Osteocyte (in vitro differentiated cells): ENCODE measurements around the gene MAST1. TPM values are rescaled to one million over a fixed set of nuclear protein-coding genes. Genes with fewer than 3 reads are reported as not detected.

ENCODE experiments used
- DNase-seq: peaks from one replicate; pipeline ENCODE4 v3.0.0; 2021; ENCODE audit warnings: mixed read lengths; ENCODE audit not compliant: unreplicated experiment; ENCODE audit errors: extremely low spot score
- H3K27ac Mint-ChIP-seq: one replicate; pipeline ENCODE4 v1.8.0; 2021; ENCODE audit warnings: mild to moderate bottlenecking, mixed read lengths; ENCODE audit not compliant: unreplicated experiment
- H3K27me3 Mint-ChIP-seq: one replicate; pipeline ENCODE4 v1.8.0; 2021; ENCODE audit warnings: mixed read lengths; ENCODE audit not compliant: unreplicated experiment
- H3K36me3 Mint-ChIP-seq: one replicate; pipeline ENCODE4 v1.8.0; 2021; ENCODE audit warnings: mixed read lengths; ENCODE audit not compliant: unreplicated experiment
- H3K4me1 Mint-ChIP-seq: one replicate; pipeline ENCODE4 v1.8.0; 2021; ENCODE audit warnings: mixed read lengths; ENCODE audit not compliant: unreplicated experiment
- H3K4me3 Mint-ChIP-seq: one replicate; pipeline ENCODE4 v1.8.0; 2021; ENCODE audit warnings: mild to moderate bottlenecking, moderate library complexity, mixed read lengths; ENCODE audit not compliant: unreplicated experiment
- H3K9me3 Mint-ChIP-seq: one replicate; pipeline ENCODE4 v1.8.0; 2021; ENCODE audit warnings: mixed read lengths; ENCODE audit not compliant: unreplicated experiment
- microRNA-seq: library from miRNA; unstranded; fragments of <30 nt; microRNA quantifications from one replicate; pipeline ENCODE4 v1.1.0, GENCODE V29; 2020; ENCODE audit not compliant: unreplicated experiment
- total RNA-seq: library from RNA; stranded (reverse); gene quantifications from 2 replicates; pipeline ENCODE4 v1.2.1, GENCODE V29; 2021
- TF ChIP-seq, protein P1 (sequence below): fragments of 200-600 bp; sonication (generic); IDR thresholded peaks from 2 replicates; pipeline ENCODE4 v1.5.0; 2021; ENCODE audit warnings: antibody characterized with exemption, mild to moderate bottlenecking, moderate library complexity

Gene MAST1
- total RNA-seq, 1 donor from 2014 or later: 0.32 TPM

DNA sequence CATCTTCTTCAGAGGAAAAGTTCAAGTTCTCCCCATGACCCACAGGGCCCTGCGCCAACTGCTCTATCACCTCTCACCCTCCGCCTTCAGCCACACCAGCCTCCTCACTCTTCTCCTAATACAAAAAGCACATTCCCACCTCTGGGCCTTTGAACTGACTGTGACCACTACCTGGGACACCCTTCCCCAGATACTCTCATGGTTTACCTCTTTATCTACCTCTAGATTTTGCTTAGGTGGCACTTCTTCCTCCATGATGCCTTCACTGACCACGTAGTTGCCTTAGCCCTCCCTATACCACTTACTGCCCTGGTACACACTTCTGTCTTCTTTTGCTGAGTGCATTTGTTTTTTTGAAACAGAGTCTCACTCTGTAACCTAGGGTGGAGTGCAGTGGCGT, 84.6 kb downstream of the MAST1 start:
- H3K27me3 Mint-ChIP-seq: no peaks in the 10 kb centered on the region
- peaks cover 24% of the 10 kb centered on the region for H3K36me3 Mint-ChIP-seq
- H3K4me1 Mint-ChIP-seq: peaks cover 8% of the 10 kb centered on the region
- no peak overlapping the region for H3K4me3 Mint-ChIP-seq
- no peak overlapping the region for H3K27ac Mint-ChIP-seq
- DNase-seq: no peak
- H3K9me3 Mint-ChIP-seq: no peaks in the 10 kb centered on the region
- TF ChIP-seq, protein P1, sequence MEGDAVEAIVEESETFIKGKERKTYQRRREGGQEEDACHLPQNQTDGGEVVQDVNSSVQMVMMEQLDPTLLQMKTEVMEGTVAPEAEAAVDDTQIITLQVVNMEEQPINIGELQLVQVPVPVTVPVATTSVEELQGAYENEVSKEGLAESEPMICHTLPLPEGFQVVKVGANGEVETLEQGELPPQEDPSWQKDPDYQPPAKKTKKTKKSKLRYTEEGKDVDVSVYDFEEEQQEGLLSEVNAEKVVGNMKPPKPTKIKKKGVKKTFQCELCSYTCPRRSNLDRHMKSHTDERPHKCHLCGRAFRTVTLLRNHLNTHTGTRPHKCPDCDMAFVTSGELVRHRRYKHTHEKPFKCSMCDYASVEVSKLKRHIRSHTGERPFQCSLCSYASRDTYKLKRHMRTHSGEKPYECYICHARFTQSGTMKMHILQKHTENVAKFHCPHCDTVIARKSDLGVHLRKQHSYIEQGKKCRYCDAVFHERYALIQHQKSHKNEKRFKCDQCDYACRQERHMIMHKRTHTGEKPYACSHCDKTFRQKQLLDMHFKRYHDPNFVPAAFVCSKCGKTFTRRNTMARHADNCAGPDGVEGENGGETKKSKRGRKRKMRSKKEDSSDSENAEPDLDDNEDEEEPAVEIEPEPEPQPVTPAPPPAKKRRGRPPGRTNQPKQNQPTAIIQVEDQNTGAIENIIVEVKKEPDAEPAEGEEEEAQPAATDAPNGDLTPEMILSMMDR: no peak

Small RNA genes lying within 50 kb of the gene (microRNA-seq; reads per million reads assigned to microRNA genes)
- gene MIR5695 (not detected), gene MIR6794 (not detected)

Other genes starting within 250 kb of the MAST1 start
- gene ZNF490, start 227.7 kb upstream of the MAST1 start, total RNA-seq: 9.2 TPM in 2 replicates
- gene ZNF791, start 227.6 kb upstream of the MAST1 start, total RNA-seq: 25.0 and 26.1 TPM in 2 replicates
- 116 and 120 TPM in 2 replicates for gene MAN2B1, start 171.8 kb upstream of the MAST1 start, total RNA-seq
- 11.4 and 12.4 TPM in 2 replicates for gene WDR83, start 171.7 kb upstream of the MAST1 start, total RNA-seq
- gene DHPS, start 156.6 kb upstream of the MAST1 start, total RNA-seq: 64.3 and 68.4 TPM in 2 replicates
- gene GNG14, start 150.5 kb upstream of the MAST1 start, total RNA-seq: not detected in 2 replicates
- gene FBXW9, start 141.9 kb upstream of the MAST1 start, total RNA-seq: 10.9 and 11.4 TPM in 2 replicates
- 79.0 and 93.3 TPM in 2 replicates for gene TNPO2, start 114.6 kb upstream of the MAST1 start, total RNA-seq
- gene TRIR, start 103.8 kb upstream of the MAST1 start, total RNA-seq: 151 and 160 TPM in 2 replicates
- gene GET3, start 101.0 kb upstream of the MAST1 start, total RNA-seq: 72.1 and 77.0 TPM in 2 replicates
- not detected in 2 replicates for gene BEST2, start 86.7 kb upstream of the MAST1 start, total RNA-seq
- 24.6 and 26.8 TPM in 2 replicates for gene HOOK2, start 63.0 kb upstream of the MAST1 start, total RNA-seq
- gene JUNB, start 47.0 kb upstream of the MAST1 start, total RNA-seq: 141 and 158 TPM in 2 replicates
- gene PRDX2, start 36.7 kb upstream of the MAST1 start, total RNA-seq: 235 TPM in 2 replicates
- gene THSD8, start 36.4 kb upstream of the MAST1 start, total RNA-seq: 8.2 and 8.4 TPM in 2 replicates
- 7.6 and 10.0 TPM in 2 replicates for gene RNASEH2A, start 31.9 kb upstream of the MAST1 start, total RNA-seq
- gene RTBDN, start 3.9 kb upstream of the MAST1 start, total RNA-seq: not detected in 2 replicates
- gene DNASE2, start 42.9 kb downstream of the MAST1 start, total RNA-seq: 47.3 and 57.0 TPM in 2 replicates
- not detected in 2 replicates for gene KLF1, start 48.7 kb downstream of the MAST1 start, total RNA-seq
- gene GCDH, start 52.6 kb downstream of the MAST1 start, total RNA-seq: 23.1 and 23.8 TPM in 2 replicates
- gene SYCE2, start 80.8 kb downstream of the MAST1 start, total RNA-seq: not detected in 2 replicates
- gene FARSA, start 95.2 kb downstream of the MAST1 start, total RNA-seq: 55.6 and 60.3 TPM in 2 replicates
- gene CALR, start 100.1 kb downstream of the MAST1 start, total RNA-seq: 1,241 and 1,304 TPM in 2 replicates
- gene RAD23A, start 107.3 kb downstream of the MAST1 start, total RNA-seq: 81.4 and 83.1 TPM in 2 replicates
- gene GADD45GIP1, start 118.7 kb downstream of the MAST1 start, total RNA-seq: 24.0 and 24.6 TPM in 2 replicates
- gene DAND5, start 131.1 kb downstream of the MAST1 start, total RNA-seq: not detected in 2 replicates
- gene NFIX, start 157.0 kb downstream of the MAST1 start, total RNA-seq: 87.0 and 93.7 TPM in 2 replicates